GM21619 (cell line): ENCODE data around the gene UPK3B.
"Not testable (repeated sequence)": the region's sequence is repeated elsewhere in the genome, so short reads cannot be mapped to it uniquely, and the experiment has no call there.

Experiments
- ATAC-seq: cut with Tn5 transposase; IDR thresholded peaks from one replicate; pipeline ENCODE4 v1.9.1; 2021; ENCODE audit not compliant: unreplicated experiment

The UPK3B gene

GRCh38 chr7:76512941-76513816 is 2.8 kb downstream of the UPK3B start:
- ATAC-seq, result no peak

DNA sequence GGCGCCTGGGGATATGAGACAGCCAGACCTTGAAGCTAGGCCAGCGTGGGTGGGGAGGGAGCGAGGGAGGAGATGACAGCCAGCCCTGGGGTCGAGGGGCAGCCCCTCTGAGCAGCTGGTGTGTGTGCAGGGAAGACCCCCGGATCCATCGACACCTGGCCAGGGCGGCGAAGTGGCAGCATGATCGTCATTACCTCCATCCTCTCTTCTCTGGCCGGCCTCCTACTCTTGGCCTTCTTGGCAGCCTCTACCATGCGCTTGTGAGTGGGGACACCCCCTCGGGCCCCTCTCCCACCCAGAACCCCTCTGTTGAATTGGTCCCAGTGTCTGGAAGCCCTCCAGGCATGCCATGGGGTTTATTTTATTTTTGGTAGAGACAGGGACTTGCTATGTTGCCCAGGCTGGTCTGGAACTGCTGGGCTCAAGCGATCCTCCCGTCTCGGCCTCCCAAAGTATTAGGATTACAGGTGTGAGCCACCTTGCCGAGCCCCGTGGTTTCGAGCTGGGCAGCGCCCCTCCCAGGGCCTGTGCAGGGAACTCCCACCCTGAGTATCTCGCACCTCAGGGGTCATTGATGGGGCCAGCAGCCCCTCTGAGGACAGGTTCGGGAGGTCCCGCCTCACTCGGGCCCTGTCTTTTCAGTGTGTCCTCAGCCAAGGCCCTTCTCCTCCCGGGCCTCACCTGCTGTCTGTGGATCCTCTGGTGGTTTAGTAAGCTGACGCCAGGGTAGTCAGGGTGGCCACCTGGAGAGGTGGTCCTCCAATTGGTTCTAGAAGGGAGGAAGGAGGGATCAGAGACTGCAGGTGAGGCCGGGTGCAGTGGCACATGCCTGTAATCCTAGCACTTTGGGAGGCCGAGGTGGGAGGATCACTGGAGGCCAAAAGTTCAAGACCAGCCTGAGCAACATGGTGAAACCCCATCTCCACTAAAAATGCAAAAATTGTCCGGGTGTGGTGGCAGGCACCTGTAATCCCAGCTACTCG is 3.8 kb downstream of the UPK3B start:
- no peak for ATAC-seq

DNA sequence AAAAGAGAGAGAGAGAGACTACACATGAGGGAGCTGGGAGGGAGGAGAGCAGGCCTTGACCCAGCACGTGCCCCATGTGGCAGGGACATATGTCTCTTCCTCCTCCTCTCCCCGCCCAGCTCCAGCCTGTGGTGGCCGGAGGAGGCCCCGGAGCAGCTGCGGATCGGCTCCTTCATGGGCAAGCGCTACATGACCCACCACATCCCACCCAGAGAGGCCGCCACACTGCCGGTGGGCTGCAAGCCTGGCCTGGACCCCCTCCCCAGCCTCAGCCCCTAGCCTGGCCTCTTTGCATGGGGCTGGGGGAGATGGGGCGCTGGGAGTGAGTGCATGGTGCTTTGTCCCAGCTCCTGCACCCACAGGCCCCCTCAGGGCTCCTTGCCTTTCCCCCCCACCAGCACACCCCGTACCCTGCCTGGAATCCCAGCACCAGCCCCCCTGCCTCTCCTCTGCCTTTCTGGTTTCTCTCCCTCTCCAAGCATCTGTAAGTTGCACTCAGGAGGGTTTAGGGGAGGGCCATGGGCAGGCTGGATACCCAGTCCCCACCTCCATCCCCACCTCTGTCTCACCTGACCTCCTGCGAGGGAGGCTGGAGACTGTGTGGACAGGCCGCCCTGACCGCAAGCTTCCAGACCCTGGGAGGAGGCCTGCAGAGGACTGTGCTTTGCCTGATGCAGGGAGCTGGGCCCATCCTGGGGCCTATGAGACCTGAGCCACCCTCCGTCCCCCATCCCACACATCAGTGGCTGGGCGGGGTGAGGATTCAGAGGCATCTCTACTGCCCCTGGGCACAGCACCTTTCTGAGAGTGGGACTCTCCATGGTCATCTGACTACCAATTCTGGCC is 4.8 kb downstream of the UPK3B start:
- ATAC-seq, result no peak

GRCh38 chr7:76515999-76516443 is 5.7 kb downstream of the UPK3B start:
- ATAC-seq, result no peak

- not testable (repeated sequence) for ATAC-seq
These were observed 6.6 kb downstream of the UPK3B start for GRCh38 chr7:76516932-76517331.

DNA sequence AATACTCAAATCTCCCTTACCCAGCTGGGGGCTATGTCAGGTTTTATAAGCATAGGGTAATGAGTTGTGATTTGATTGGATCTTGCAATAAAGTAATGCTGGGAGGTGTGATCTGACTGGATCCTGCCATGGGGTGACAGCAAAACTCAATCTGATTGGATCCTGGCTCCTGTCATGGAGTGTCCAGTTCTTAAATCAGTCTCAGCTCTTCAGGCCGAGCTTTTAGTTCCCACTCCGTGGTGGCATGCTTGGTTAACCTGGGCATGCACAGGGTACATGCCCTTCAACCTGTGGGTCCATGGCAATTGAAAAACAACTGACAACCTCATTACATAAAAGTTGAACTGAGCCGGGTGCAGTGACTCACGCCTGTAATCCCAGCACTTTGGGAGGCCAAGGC is 15.8 kb downstream of the UPK3B start:
- not testable (repeated sequence) for ATAC-seq

DNA sequence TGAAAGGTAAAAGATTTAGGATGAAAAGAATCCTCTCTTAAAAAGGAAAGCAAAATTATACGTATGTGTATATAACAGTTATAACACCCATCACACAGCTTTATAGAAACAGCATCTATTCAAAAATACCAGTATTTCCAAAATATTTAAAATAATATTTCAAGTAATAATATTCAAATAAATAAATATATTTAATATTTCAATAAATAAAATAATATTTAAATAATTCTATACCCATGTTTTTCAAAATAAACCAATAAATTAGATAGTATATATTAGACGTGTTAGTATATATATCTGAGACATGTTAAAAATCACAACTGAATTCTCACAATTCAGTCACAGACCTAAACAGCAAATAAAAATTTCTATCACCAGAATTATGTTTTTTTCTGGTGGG is 21.3 kb downstream of the UPK3B start:
- ATAC-seq, result not testable (repeated sequence)

- ATAC-seq, result not testable (repeated sequence)
These were observed 32.8 kb downstream of the UPK3B start, which contains the start of gene SPDYE16 for GRCh38 chr7:76543197-76543596. TSS of gene SPDYE16 (minus strand) at chr7:76543297. CDS start at chr7:76541459, 1,838 bp downstream.

DNA sequence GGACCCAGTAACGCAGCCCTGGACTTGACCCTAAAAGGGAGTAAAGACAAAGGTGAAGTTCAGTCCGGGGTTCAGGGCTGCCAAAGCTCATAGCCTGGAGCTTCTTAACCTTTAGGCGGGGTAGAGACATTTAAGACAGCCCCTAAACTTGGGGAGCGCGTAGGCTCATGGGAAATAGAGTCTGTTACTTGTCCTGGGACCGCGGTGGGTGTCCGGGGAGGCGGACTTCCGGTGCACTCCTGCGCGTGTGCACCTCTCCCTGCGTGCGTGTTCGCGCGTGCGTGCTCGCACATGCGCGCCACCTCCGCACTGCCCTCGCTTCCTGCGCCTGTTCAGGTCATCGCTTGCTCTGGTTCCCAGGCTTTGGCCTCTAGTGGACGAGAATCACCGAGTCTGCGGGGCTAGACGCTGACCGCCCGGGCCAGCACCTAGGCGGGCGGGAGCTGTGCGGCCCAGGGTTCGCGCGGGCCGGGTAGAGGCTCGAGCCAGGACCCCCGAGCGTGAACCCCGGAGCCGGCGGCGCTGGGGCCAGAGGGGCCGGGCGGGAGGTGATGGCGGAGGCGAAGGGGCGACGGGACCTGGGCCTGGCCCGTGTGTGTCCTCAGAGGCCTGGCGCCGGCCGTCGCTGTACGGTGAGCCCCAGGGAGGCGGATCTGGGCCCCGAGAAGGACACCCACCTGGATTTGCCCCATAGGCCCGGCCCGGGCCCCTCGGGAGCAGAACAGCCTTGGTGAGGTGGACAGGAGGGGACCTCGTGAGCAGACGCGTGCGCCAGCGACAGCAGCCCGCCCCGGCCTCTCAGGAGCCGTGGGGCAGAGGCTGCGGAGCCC is 38.9 kb downstream of the UPK3B start:
- peak; percentile 99 for ATAC-seq

GRCh38 chr7:76549855-76550248 is 39.5 kb downstream of the UPK3B start:
- not testable (repeated sequence) for ATAC-seq

- not testable (repeated sequence) for ATAC-seq
These were observed 41.6 kb downstream of the UPK3B start for GRCh38 chr7:76551992-76552391.

- not testable (repeated sequence) for ATAC-seq
These were observed 49.3 kb downstream of the UPK3B start for GRCh38 chr7:76559685-76560084.

DNA sequence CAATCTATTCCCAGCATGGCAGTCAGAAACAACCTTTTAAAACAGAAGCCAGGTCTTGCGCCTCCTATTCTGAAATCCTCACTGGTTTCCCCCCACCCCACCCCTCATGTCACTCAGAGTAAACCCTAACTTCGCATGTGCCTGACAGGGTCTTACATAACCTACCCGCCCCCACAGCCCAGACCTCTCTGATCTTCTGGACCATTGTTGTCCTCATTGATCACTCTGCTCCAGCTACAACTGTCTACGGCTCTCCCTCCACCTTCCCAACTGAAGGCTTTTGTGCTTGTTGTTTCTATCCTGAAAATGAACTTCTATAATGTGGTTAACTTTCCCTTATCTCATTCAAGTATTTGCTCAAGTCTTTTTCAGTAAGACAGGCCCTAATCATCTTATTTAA is 49.8 kb downstream of the UPK3B start:
- not testable (repeated sequence) for ATAC-seq

DNA sequence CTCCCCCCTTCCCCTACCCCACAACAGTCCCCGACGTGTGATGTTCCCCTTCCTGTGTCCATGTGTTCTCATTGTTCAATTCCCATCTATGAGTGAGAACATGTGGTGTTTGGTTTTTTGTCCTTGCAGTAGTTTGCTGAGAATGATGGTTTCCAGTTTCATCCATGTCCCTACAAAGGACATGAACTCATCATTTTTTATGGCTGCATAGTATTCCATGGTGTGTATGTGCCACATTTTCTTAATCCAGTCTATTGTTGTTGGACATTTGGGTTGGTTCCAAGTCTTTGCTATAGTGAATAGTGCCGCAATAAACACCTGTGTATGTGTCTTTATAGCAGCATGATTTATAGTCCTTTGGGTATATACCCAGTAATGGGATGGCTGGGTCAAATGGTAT is 51.0 kb downstream of the UPK3B start:
- ATAC-seq, result not testable (repeated sequence)

GRCh38 chr7:76565001-76565400 is 54.6 kb downstream of the UPK3B start:
- not testable (repeated sequence) for ATAC-seq
